Endothelial cell of umbilical vein (primary cell): ENCODE results near the gene ICAM5. TPM values are rescaled to one million over a fixed set of nuclear protein-coding genes. Genes with fewer than 3 reads are reported as not detected.

Experiments used
- BruUV-seq: library from RNA; stranded (reverse); fragments of 400-500 nt; replicated peaks from 2 replicates; lab custom pipeline; 2021; lab: Mats Ljungman, UMichigan
- CTCF ChIA-PET: fragments of 300-600, 350-600 bp; sonication (Branson Sonifier 250); formaldehyde crosslinking; loops from one replicate; lab custom pipeline; 2021; ENCODE audit warnings: antibody characterized with exemption, inconsistent platforms; lab: Charles Lee
- POLR2A ChIA-PET: fragments of 300-600, 350-600 bp; sonication (Branson Sonifier 250); formaldehyde crosslinking; loops from one replicate; lab custom pipeline; 2021; ENCODE audit warnings: antibody characterized with exemption, inconsistent platforms; lab: Charles Lee
- DNase-seq: peaks from one replicate; pipeline ENCODE4 v3.0.0-alpha.2; 2011; ENCODE audit warnings: low read depth, low spot score
- FAIRE-seq: peaks from 2 replicates; lab custom pipeline; 2011; peaks lifted over from hg19 to GRCh38; lab: Jason Lieb, UNC
- H2AFZ ChIP-seq: 2 replicates; pipeline ENCODE4 v1.6.0; 2012; ENCODE audit warnings: low read depth, low read length, control low read depth, inconsistent platforms
- H3K27ac ChIP-seq: 2 replicates; pipeline ENCODE4 v1.5.1; 2011; ENCODE audit warnings: low read depth, mild to moderate bottlenecking, control low read depth, low read length, moderate library complexity; ENCODE audit not compliant: insufficient read depth
- H3K27me3 ChIP-seq, 2 experiments: 2 replicates each; pipeline versions ENCODE4 v1.6.0 to v1.6.1; 2011; ENCODE audit warnings: low read length in 2 of 2, mixed read lengths in 1 of 2; ENCODE audit not compliant: control insufficient read depth in 2 of 2, insufficient read depth in 2 of 2
- H3K36me3 ChIP-seq, 2 experiments: 2 replicates in 1 of 2; 3 replicates in 1 of 2; pipeline ENCODE4 v1.5.1; 2011; ENCODE audit warnings: low read length in 2 of 2, mild to moderate bottlenecking in 1 of 2, moderate library complexity in 1 of 2; ENCODE audit not compliant: control insufficient read depth in 2 of 2, insufficient read depth in 2 of 2; ENCODE audit errors: extremely low read depth in 1 of 2
- H3K4me1 ChIP-seq: 3 replicates; pipeline ENCODE4 v1.5.1; 2011; ENCODE audit warnings: mild to moderate bottlenecking, low read length; ENCODE audit not compliant: control insufficient read depth, insufficient read depth; ENCODE audit errors: extremely low read depth
- H3K4me2 ChIP-seq: 2 replicates; pipeline ENCODE4 v1.6.1; 2011; ENCODE audit warnings: low read length, control low read depth, mixed read lengths; ENCODE audit not compliant: insufficient read depth
- H3K4me3 ChIP-seq, 3 experiments: fragments of 200-600 bp in 1 of 3; sonication (generic), shearing (Covaris generic) in 1 of 3; replicated peaks in 1 of 3; 2 replicates each; pipeline ENCODE4 v1.5.1; 2011 to 2016; ENCODE audit warnings: control low read depth in 3 of 3, low read length in 3 of 3, mild to moderate bottlenecking in 2 of 3, inconsistent platforms in 1 of 3, low read depth in 1 of 3, moderate library complexity in 1 of 3; ENCODE audit not compliant: insufficient read depth in 1 of 3
- H3K79me2 ChIP-seq: 2 replicates; pipeline ENCODE4 v1.6.0; 2012; ENCODE audit warnings: low read length, inconsistent platforms; ENCODE audit not compliant: control insufficient read depth, insufficient read depth
- H3K9ac ChIP-seq: replicated peaks from 2 replicates; pipeline ENCODE3; 2011; ENCODE audit warnings: low read length, control low read depth; ENCODE audit not compliant: insufficient read depth; ENCODE audit errors: extremely low read depth
- H3K9me1 ChIP-seq: replicated peaks from 3 replicates; pipeline ENCODE4 v1.6.0; 2011; ENCODE audit warnings: mild to moderate bottlenecking, low read length; ENCODE audit not compliant: control insufficient read depth, insufficient read depth; ENCODE audit errors: extremely low read depth
- H3K9me3 ChIP-seq: replicated peaks from 2 replicates; pipeline ENCODE4 v1.5.1; 2012; ENCODE audit warnings: low read length, inconsistent platforms; ENCODE audit not compliant: control insufficient read depth, insufficient read depth
- H4K20me1 ChIP-seq: replicated peaks from 2 replicates; pipeline ENCODE3; 2011; ENCODE audit warnings: mild to moderate bottlenecking, low read length; ENCODE audit not compliant: control insufficient read depth, insufficient read depth; ENCODE audit errors: extremely low read depth
- EZH2 ChIP-seq: IDR thresholded peaks from 2 replicates; pipeline ENCODE4 v1.6.1; 2012; ENCODE audit warnings: borderline replicate concordance, low read depth, mild to moderate bottlenecking, moderate library complexity, low read length, inconsistent platforms; ENCODE audit not compliant: severe bottlenecking
- FOS ChIP-seq: IDR thresholded peaks from 2 replicates; pipeline ENCODE4 v1.6.1; 2011; ENCODE audit warnings: mild to moderate bottlenecking, low read length, moderate library complexity, borderline replicate concordance; ENCODE audit not compliant: insufficient read depth
- GATA2 ChIP-seq: IDR thresholded peaks from 2 replicates; pipeline ENCODE4 v1.7.0; 2011; ENCODE audit warnings: low read depth, mild to moderate bottlenecking, moderate library complexity, mixed read lengths, low read length; ENCODE audit not compliant: insufficient read length, insufficient read depth
- JUN ChIP-seq: IDR thresholded peaks from 2 replicates; pipeline ENCODE4 v1.6.1; 2011; ENCODE audit warnings: borderline replicate concordance, low read depth; ENCODE audit not compliant: insufficient read length, insufficient read depth
- MAX ChIP-seq: IDR thresholded peaks from 2 replicates; pipeline ENCODE4 v1.6.1; 2011; ENCODE audit not compliant: insufficient read depth, insufficient read length
- MYC ChIP-seq: IDR thresholded peaks from one replicate; pipeline ENCODE4 v1.6.1; 2011; ENCODE audit warnings: mild to moderate bottlenecking, low read depth, low read length
- POLR2A ChIP-seq: IDR thresholded peaks from 2 replicates; pipeline ENCODE4 v1.6.1; 2012; ENCODE audit warnings: low read depth, mild to moderate bottlenecking, control low read depth, low read length
- POLR2AphosphoS5 ChIP-seq: IDR thresholded peaks from 2 replicates; pipeline ENCODE4 v1.6.1; 2012; ENCODE audit warnings: low read depth, mild to moderate bottlenecking, control low read depth, low read length, moderate library complexity; ENCODE audit not compliant: insufficient read depth
- dilution Hi-C: fragments of 300-500 bp; cut with MboI; formaldehyde crosslinking; loops from one replicate; pipeline ENCODE4 v1.15.0; 2019; ENCODE audit warnings: low sequenced_read_pairs; ENCODE audit not compliant: extremely low pct_ligation_motif_present
- intact Hi-C: fragments of 100-400 bp; cut with micrococcal nuclease; formaldehyde crosslinking; loops from one replicate; pipeline ENCODE4 v1.10.0; 2022
- polyA plus RNA-seq, 4 experiments: library from polyadenylated mRNA; depleted of rRNA in 3 of 4; stranded (reverse) in 3 of 4; unstranded in 1 of 4; fragments of >200 nt; gene quantifications; 2 replicates each; pipeline versions ENCODE4 v1.2.1 to v1.2.3, GENCODE V29; 2011 to 2012; ENCODE audit warnings: missing spikeins in 1 of 4
- total RNA-seq: library from RNA; stranded (reverse); gene quantifications from 2 replicates; pipeline ENCODE4 v1.2.3, GENCODE V29; 2021

Gene ICAM5
- total and polyA plus RNA-seq, 2 donors (not counting 3 experiments of a cell fraction or from before 2014, with no cell fraction given) = 0.10 to 0.40 TPM

- ChIA-PET POLR2A (interaction anchor here (0.6 to 1.2 kb wide), 2 partner anchors 10 to 29 kb away, joined by 3 to 4 read pairs; partner anchors contain the start of gene ICAM1), CTCF (interaction anchor here (0.6 to 1.6 kb wide), 3 partner anchors 41 to 208 kb away, joined by 3 read pairs; no protein-coding TSS in a partner anchor)
- H4K20me1 ChIP-seq = no peaks in the 10 kb centered on the region
- DNase-seq (no peak), FAIRE-seq (no peak)
- TF ChIP-seq GATA2 = no peak
- peak overlapping the region; percentile 28 for H2AFZ ChIP-seq
- dilution Hi-C loops (no loop called here), intact Hi-C loops (no loop called here)
- H3K9ac ChIP-seq = no peak overlapping the region
- no peaks in the 10 kb centered on the region for H3K9me1 ChIP-seq
- no peaks in the 10 kb centered on the region for H3K79me2 ChIP-seq
- BruUV-seq = no TSS peak
- H3K27ac ChIP-seq = no peak overlapping the region
- peaks cover 3% of the 10 kb centered on the region for H3K4me1 ChIP-seq
- no peaks in the 10 kb centered on the region for H3K9me3 ChIP-seq
- H3K4me3 ChIP-seq = no peak overlapping the region
- no peak overlapping the region for H3K4me2 ChIP-seq
- H3K27me3 ChIP-seq = peaks cover 12 to 15% of the 10 kb centered on the region in 2 experiments
- H3K36me3 ChIP-seq = no peaks in the 10 kb centered on the region
Observed at GRCh38 chr19:10299545-10300458, 10.1 kb downstream of the ICAM5 start.

- Histone ChIP-seq H2AFZ (no peak overlapping the region), H3K27ac (no peak overlapping the region), H3K27me3 (no peaks in the 10 kb centered on the region), H3K9ac (no peak overlapping the region), H3K4me3 (no peak overlapping the region), H3K79me2 (no peaks in the 10 kb centered on the region), H3K4me2 (no peak overlapping the region), H3K9me3 (no peaks in the 10 kb centered on the region), H3K4me1 (no peaks in the 10 kb centered on the region), H4K20me1 (no peaks in the 10 kb centered on the region), H3K36me3 (peaks cover 0 to 3% of the 10 kb centered on the region in 2 experiments), H3K9me1 (no peaks in the 10 kb centered on the region)
- dilution Hi-C loops (no loop called here), intact Hi-C loops (no loop called here)
- BruUV-seq = no TSS peak
- POLR2A ChIA-PET = interaction anchor here (0.6 kb wide), 1 partner anchor 31 kb away, joined by 3 read pairs; no protein-coding TSS in a partner anchor
- CTCF ChIA-PET = interaction anchor here (0.5 to 2.3 kb wide), 6 partner anchors 14 to 111 kb away, joined by 3 to 9 read pairs (median 6); no protein-coding TSS in a partner anchor
- FAIRE-seq (no peak), DNase-seq (no peak)
- no peak for TF ChIP-seq GATA2
- TF ChIP-seq JUN = no peak
- no peak for TF ChIP-seq MAX
- no peak for TF ChIP-seq FOS
- no peak for TF ChIP-seq POLR2A
- no peak for TF ChIP-seq POLR2AphosphoS5
- no peak for TF ChIP-seq EZH2
- TF ChIP-seq MYC = no peak
Observed at GRCh38 chr19:10305139-10305806, 15.5 kb downstream of the ICAM5 start.
